CD8-positive, alpha-beta memory T cell (primary cell): ENCODE measurements around the gene RBFOX1. TPM values are rescaled to one million over a fixed set of nuclear protein-coding genes. Genes with fewer than 3 reads are reported as not detected.

Experiments
- CTCF ChIA-PET: fragments of 350-600 bp; sonication (Branson Sonifier 250); formaldehyde crosslinking; loops from one replicate; lab custom pipeline; 2021; ENCODE audit warnings: antibody characterized with exemption; lab: Charles Lee
- POLR2A ChIA-PET: fragments of 350-600 bp; sonication (Branson Sonifier 250); formaldehyde crosslinking; loops from one replicate; lab custom pipeline; 2021; ENCODE audit warnings: antibody characterized with exemption; lab: Charles Lee
- DNase-seq, 5 donors: peaks; one replicate each; pipeline versions ENCODE4 v3.0.0 to v3.0.0-alpha.2; 2020 to 2022; ENCODE audit warnings: mixed read lengths in 1 of 5
- H3K27ac ChIP-seq: one replicate; pipeline ENCODE4 v1.7.0; 2013; ENCODE audit warnings: low read depth, mild to moderate bottlenecking, low read length, moderate library complexity
- H3K27me3 ChIP-seq: 2 replicates; pipeline ENCODE4 v1.7.0; 2013; ENCODE audit warnings: low read length, mild to moderate bottlenecking; ENCODE audit not compliant: insufficient read depth, poor library complexity, severe bottlenecking
- H3K36me3 ChIP-seq: 2 replicates; pipeline ENCODE4 v1.7.0; 2013; ENCODE audit warnings: mild to moderate bottlenecking, low read length, moderate library complexity; ENCODE audit not compliant: insufficient read depth
- H3K4me1 ChIP-seq: 2 replicates; pipeline ENCODE4 v1.7.0; 2013; ENCODE audit warnings: mild to moderate bottlenecking, low read length, moderate library complexity; ENCODE audit not compliant: insufficient read depth
- H3K4me3 ChIP-seq: 2 replicates; pipeline ENCODE4 v1.7.0; 2013; ENCODE audit warnings: mild to moderate bottlenecking, low read length
- H3K9me3 ChIP-seq: 2 replicates; pipeline ENCODE4 v1.7.0; 2013; ENCODE audit warnings: mild to moderate bottlenecking, low read length
- H3K27ac Mint-ChIP-seq, 8 donors: one replicate each; pipeline ENCODE4 v1.8.0; 2020 to 2021; ENCODE audit warnings: mixed read lengths in 8 of 8, mild to moderate bottlenecking in 6 of 8, inconsistent platforms in 3 of 8, moderate library complexity in 3 of 8
- H3K27me3 Mint-ChIP-seq, 2 donors: one replicate each; pipeline ENCODE4 v1.8.0; 2020 to 2021; ENCODE audit warnings: mixed read lengths in 2 of 2, mild to moderate bottlenecking in 1 of 2, moderate library complexity in 1 of 2
- H3K36me3 Mint-ChIP-seq, 3 donors: one replicate each; pipeline ENCODE4 v1.8.0; 2020 to 2021; ENCODE audit warnings: mixed read lengths in 3 of 3, inconsistent platforms in 1 of 3, mild to moderate bottlenecking in 1 of 3
- H3K4me1 Mint-ChIP-seq, 3 donors: one replicate each; pipeline ENCODE4 v1.8.0; 2020 to 2021; ENCODE audit warnings: mixed read lengths in 3 of 3, inconsistent platforms in 1 of 3, mild to moderate bottlenecking in 1 of 3
- H3K4me3 Mint-ChIP-seq, 7 donors: one replicate each; pipeline ENCODE4 v1.8.0; 2020 to 2021; ENCODE audit warnings: mixed read lengths in 7 of 7, mild to moderate bottlenecking in 6 of 7, moderate library complexity in 4 of 7, inconsistent platforms in 2 of 7
- H3K9me3 Mint-ChIP-seq, 5 donors: one replicate each; pipeline ENCODE4 v1.8.0; 2020 to 2022; ENCODE audit warnings: mixed read lengths in 5 of 5, mild to moderate bottlenecking in 3 of 5, moderate library complexity in 2 of 5, inconsistent platforms in 1 of 5
- polyA plus RNA-seq: library from polyadenylated mRNA; unstranded; fragments of 300-500 nt; fragmentation: Illumina TruSeq; gene quantifications from one replicate; pipeline ENCODE4 v1.2.3, GENCODE V29; 2021
- total RNA-seq, 2 experiments: library from RNA; stranded (reverse); gene quantifications; one replicate each; pipeline ENCODE4 v1.2.3, GENCODE V29; 2021

Gene RBFOX1
- total and polyA plus RNA-seq, 3 experiments from 2014 or later, result not detected

GRCh38 chr16:7380441-7380840 lies 47.8 kb downstream of the RBFOX1 start:
- ChIA-PET POLR2A (no interaction called here), CTCF (no interaction called here)
- no peak overlapping the region for H3K4me3 ChIP-seq
- no peaks in the 10 kb centered on the region for H3K27me3 Mint-ChIP-seq
- no peaks in the 10 kb centered on the region for H3K27me3 ChIP-seq
- no peaks in the 10 kb centered on the region for H3K36me3 Mint-ChIP-seq
- H3K4me1 Mint-ChIP-seq, result no peaks in the 10 kb centered on the region
- no peak overlapping the region for H3K27ac Mint-ChIP-seq
- H3K4me3 Mint-ChIP-seq, result no peak overlapping the region
- no peaks in the 10 kb centered on the region for H3K36me3 ChIP-seq
- H3K27ac ChIP-seq, result no peak overlapping the region
- H3K9me3 Mint-ChIP-seq, result peaks cover 5 to 19% (median 11%) of the 10 kb centered on the region in 5 donors
- DNase-seq, result no peak
- no peaks in the 10 kb centered on the region for H3K4me1 ChIP-seq
- no peaks in the 10 kb centered on the region for H3K9me3 ChIP-seq

GRCh38 chr16:7380911-7381310 lies 48.3 kb downstream of the RBFOX1 start:
- H3K27ac ChIP-seq, result no peak overlapping the region
- CTCF ChIA-PET, result no interaction called here

GRCh38 chr16:7381671-7382070 lies 49.0 kb downstream of the RBFOX1 start:
- Mint-ChIP-seq H3K4me1 (no peaks in the 10 kb centered on the region), H3K27me3 (no peaks in the 10 kb centered on the region), H3K4me3 (no peak overlapping the region), H3K27ac (no peak overlapping the region), H3K36me3 (no peaks in the 10 kb centered on the region), H3K9me3 (peaks cover 6 to 18% (median 14%) of the 10 kb centered on the region in 5 donors)
- DNase-seq, result no peak
- Histone ChIP-seq H3K36me3 (no peaks in the 10 kb centered on the region), H3K9me3 (no peaks in the 10 kb centered on the region), H3K27me3 (no peaks in the 10 kb centered on the region), H3K4me1 (no peaks in the 10 kb centered on the region), H3K4me3 (no peak overlapping the region), H3K27ac (no peak overlapping the region)
- POLR2A ChIA-PET, result interaction anchor here (0.5 kb wide), 1 partner anchor 17 kb away, joined by 3 read pairs; no protein-coding TSS in a partner anchor
- CTCF ChIA-PET, result no interaction called here

More at GRCh38 chr16:7380911-7381310, 48.3 kb downstream of the RBFOX1 start:
- no peaks in the 10 kb centered on the region for H3K36me3 Mint-ChIP-seq
- H3K27me3 ChIP-seq, result no peaks in the 10 kb centered on the region
- H3K27ac Mint-ChIP-seq, result no peak overlapping the region
- POLR2A ChIA-PET, result no interaction called here
- H3K9me3 ChIP-seq, result no peaks in the 10 kb centered on the region
- H3K9me3 Mint-ChIP-seq, result peaks cover 6 to 20% (median 11%) of the 10 kb centered on the region in 5 donors
- no peak overlapping the region for H3K4me3 ChIP-seq
- no peak overlapping the region for H3K4me3 Mint-ChIP-seq
- H3K4me1 Mint-ChIP-seq, result no peaks in the 10 kb centered on the region
- no peaks in the 10 kb centered on the region for H3K27me3 Mint-ChIP-seq
- H3K4me1 ChIP-seq, result no peaks in the 10 kb centered on the region
- DNase-seq, result no peak
- no peaks in the 10 kb centered on the region for H3K36me3 ChIP-seq

GRCh38 chr16:7382521-7382920 lies 49.9 kb downstream of the RBFOX1 start:
- no peaks in the 10 kb centered on the region for H3K4me1 Mint-ChIP-seq
- H3K27me3 ChIP-seq, result no peaks in the 10 kb centered on the region
- no peaks in the 10 kb centered on the region for H3K4me1 ChIP-seq
- no peaks in the 10 kb centered on the region for H3K9me3 ChIP-seq
- no peak for DNase-seq
- H3K36me3 Mint-ChIP-seq, result no peaks in the 10 kb centered on the region
- ChIA-PET POLR2A (no interaction called here), CTCF (interaction anchor here (0.6 kb wide), 1 partner anchor 961 kb away, joined by 3 read pairs; no protein-coding TSS in a partner anchor)
- peaks cover 6 to 20% (median 16%) of the 10 kb centered on the region in 5 donors for H3K9me3 Mint-ChIP-seq
- H3K4me3 Mint-ChIP-seq, result no peak overlapping the region
- H3K27ac ChIP-seq, result no peak overlapping the region
- no peak overlapping the region for H3K4me3 ChIP-seq
- H3K36me3 ChIP-seq, result no peaks in the 10 kb centered on the region
- no peak overlapping the region for H3K27ac Mint-ChIP-seq
- no peaks in the 10 kb centered on the region for H3K27me3 Mint-ChIP-seq

GRCh38 chr16:7390974-7391373 lies 58.3 kb downstream of the RBFOX1 start:
- CTCF ChIA-PET, result no interaction called here
- Histone ChIP-seq H3K4me1 (no peaks in the 10 kb centered on the region), H3K36me3 (no peaks in the 10 kb centered on the region), H3K27me3 (no peaks in the 10 kb centered on the region), H3K27ac (no peak overlapping the region), H3K4me3 (no peak overlapping the region), H3K9me3 (no peaks in the 10 kb centered on the region)
- Mint-ChIP-seq H3K36me3 (no peaks in the 10 kb centered on the region), H3K9me3 (peaks cover 13 to 33% (median 20%) of the 10 kb centered on the region in 5 donors), H3K27ac (no peak overlapping the region), H3K4me3 (no peak overlapping the region), H3K27me3 (no peaks in the 10 kb centered on the region), H3K4me1 (no peaks in the 10 kb centered on the region)
- POLR2A ChIA-PET, result no interaction called here
- no peak for DNase-seq

GRCh38 chr16:7391694-7392093 lies 59.0 kb downstream of the RBFOX1 start:
- H3K9me3 ChIP-seq, result no peaks in the 10 kb centered on the region
- no peak for DNase-seq
- H3K4me1 ChIP-seq, result no peaks in the 10 kb centered on the region
- no peaks in the 10 kb centered on the region for H3K4me1 Mint-ChIP-seq
- H3K27me3 Mint-ChIP-seq, result no peaks in the 10 kb centered on the region
- H3K36me3 Mint-ChIP-seq, result no peaks in the 10 kb centered on the region
- no peak overlapping the region for H3K4me3 ChIP-seq
- POLR2A ChIA-PET, result no interaction called here
- no peaks in the 10 kb centered on the region for H3K36me3 ChIP-seq
- no peaks in the 10 kb centered on the region for H3K27me3 ChIP-seq
- CTCF ChIA-PET, result no interaction called here
- H3K9me3 Mint-ChIP-seq, result peaks cover 13 to 26% (median 19%) of the 10 kb centered on the region in 5 donors
- H3K4me3 Mint-ChIP-seq, result no peak overlapping the region
- H3K27ac ChIP-seq, result no peak overlapping the region
- no peak overlapping the region for H3K27ac Mint-ChIP-seq

- Mint-ChIP-seq H3K4me3 (no peak overlapping the region), H3K36me3 (no peaks in the 10 kb centered on the region), H3K4me1 (no peaks in the 10 kb centered on the region), H3K27me3 (no peaks in the 10 kb centered on the region), H3K27ac (peak overlapping the region in 1 of 8 donors; percentile 73), H3K9me3 (peaks cover 13 to 27% (median 18%) of the 10 kb centered on the region in 5 donors)
- Histone ChIP-seq H3K9me3 (no peaks in the 10 kb centered on the region), H3K4me3 (no peak overlapping the region), H3K27ac (no peak overlapping the region), H3K4me1 (no peaks in the 10 kb centered on the region), H3K27me3 (no peaks in the 10 kb centered on the region), H3K36me3 (no peaks in the 10 kb centered on the region)
- DNase-seq, result no peak
- ChIA-PET POLR2A (no interaction called here), CTCF (no interaction called here)
These were observed 59.6 kb downstream of the RBFOX1 start for GRCh38 chr16:7392206-7392605.

- no peaks in the 10 kb centered on the region for H3K27me3 Mint-ChIP-seq
- Histone ChIP-seq H3K4me3 (no peak overlapping the region), H3K27me3 (no peaks in the 10 kb centered on the region), H3K36me3 (no peaks in the 10 kb centered on the region), H3K27ac (no peak overlapping the region), H3K9me3 (no peaks in the 10 kb centered on the region), H3K4me1 (no peaks in the 10 kb centered on the region)
- H3K4me3 Mint-ChIP-seq, result no peak overlapping the region
- peaks cover 10 to 27% (median 17%) of the 10 kb centered on the region in 5 donors for H3K9me3 Mint-ChIP-seq
- H3K4me1 Mint-ChIP-seq, result no peaks in the 10 kb centered on the region
- POLR2A ChIA-PET, result no interaction called here
- no peaks in the 10 kb centered on the region for H3K36me3 Mint-ChIP-seq
- no peak overlapping the region for H3K27ac Mint-ChIP-seq
- no peak for DNase-seq
- CTCF ChIA-PET, result no interaction called here
These were observed 61.0 kb downstream of the RBFOX1 start for GRCh38 chr16:7393680-7394079.
